SJCRH30 (cell line): ENCODE measurements around the gene CHST11. TPM values are rescaled to one million over a fixed set of nuclear protein-coding genes. Genes with fewer than 3 reads are reported as not detected.

Experiments
- DNase-seq, 2 experiments: peaks; one replicate each; pipeline ENCODE4 v3.0.0-alpha.2; 2015 to 2020
- H3K27ac ChIP-seq: fragments of 250-450 bp; sonication (Bioruptor Pico); 2 replicates; pipeline ENCODE4 v1.5.1; 2020; ENCODE audit warnings: mild to moderate bottlenecking, moderate library complexity
- H3K27me3 ChIP-seq: fragments of 250-450 bp; sonication (Bioruptor Pico); 2 replicates; pipeline ENCODE4 v1.5.1; 2020; ENCODE audit warnings: mild to moderate bottlenecking, moderate library complexity
- H3K36me3 ChIP-seq: fragments of 250-450 bp; sonication (Bioruptor Pico); 2 replicates; pipeline ENCODE4 v1.5.1; 2020; ENCODE audit warnings: mild to moderate bottlenecking, moderate library complexity
- H3K4me1 ChIP-seq: fragments of 250-450 bp; sonication (Bioruptor Pico); 2 replicates; pipeline ENCODE4 v1.5.1; 2020; ENCODE audit warnings: mild to moderate bottlenecking, moderate library complexity
- H3K4me3 ChIP-seq: fragments of 250-450 bp; sonication (Bioruptor Pico); 2 replicates; pipeline ENCODE4 v1.5.1; 2020; ENCODE audit warnings: mild to moderate bottlenecking, moderate library complexity
- H3K9me3 ChIP-seq: fragments of 250-450 bp; sonication (Bioruptor Pico); replicated peaks from 2 replicates; pipeline ENCODE4 v1.5.1; 2020; ENCODE audit warnings: mild to moderate bottlenecking, moderate library complexity
- total RNA-seq: library from RNA; depleted of rRNA; stranded (reverse); fragments of >200 nt; shearing (Covaris generic); gene quantifications from 2 replicates; pipeline ENCODE4 v1.2.3, GENCODE V29; 2014

Gene CHST11
- total RNA-seq, 1 experiment from 2014 or later = 37.0 TPM

DNA sequence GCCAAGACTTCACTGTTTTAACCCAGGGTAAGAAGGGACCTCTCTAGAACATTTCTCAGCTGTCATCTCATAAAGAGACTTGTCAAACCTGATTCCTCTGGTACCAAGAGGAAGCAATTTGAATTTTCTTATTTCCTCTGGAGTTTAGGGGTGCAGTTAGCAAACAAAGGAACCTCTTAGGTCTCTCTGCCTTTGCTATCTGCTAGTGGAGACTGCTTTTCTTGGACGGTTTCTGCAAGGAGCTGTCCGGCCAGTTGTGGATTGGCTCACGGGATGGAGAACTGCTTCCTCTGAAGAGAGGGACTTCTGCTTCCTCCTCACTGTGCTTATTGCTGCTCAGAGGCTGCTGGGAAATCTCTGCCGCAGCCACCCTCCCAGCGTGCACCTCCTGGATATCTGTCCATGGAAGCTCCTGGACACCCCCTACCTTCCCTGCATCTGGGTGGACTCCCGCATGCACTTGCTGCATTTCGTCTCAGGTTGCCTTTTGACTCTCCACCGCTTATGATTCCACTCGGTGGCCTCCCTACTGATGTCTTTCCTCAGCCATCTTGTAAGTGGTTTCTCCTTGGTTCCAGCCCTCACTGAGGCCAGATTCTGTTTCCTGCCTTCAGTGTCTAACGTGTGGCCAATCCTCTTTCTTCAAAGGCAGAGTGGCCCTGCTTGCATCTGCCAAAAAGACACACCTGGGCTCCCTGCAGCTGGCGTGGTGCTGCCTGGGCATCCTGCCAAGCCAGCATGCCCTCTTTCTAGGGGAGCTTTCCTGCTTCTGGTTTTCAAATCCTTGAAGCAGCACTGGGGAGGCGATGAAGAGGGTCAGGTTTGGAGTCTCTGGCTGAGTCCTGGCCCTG is 187.3 kb downstream of the CHST11 start:
- peaks cover 3% of the 10 kb centered on the region; the same call in 1 of the 2 replicates for H3K4me1 ChIP-seq
- no peak overlapping the region for H3K27ac ChIP-seq
- no peaks in the 10 kb centered on the region for H3K9me3 ChIP-seq
- DNase-seq = peak in 1 of 2 experiments; percentile 29
- H3K36me3 ChIP-seq = no peaks in the 10 kb centered on the region
- no peak overlapping the region for H3K4me3 ChIP-seq
- H3K27me3 ChIP-seq = no peaks in the 10 kb centered on the region

DNA sequence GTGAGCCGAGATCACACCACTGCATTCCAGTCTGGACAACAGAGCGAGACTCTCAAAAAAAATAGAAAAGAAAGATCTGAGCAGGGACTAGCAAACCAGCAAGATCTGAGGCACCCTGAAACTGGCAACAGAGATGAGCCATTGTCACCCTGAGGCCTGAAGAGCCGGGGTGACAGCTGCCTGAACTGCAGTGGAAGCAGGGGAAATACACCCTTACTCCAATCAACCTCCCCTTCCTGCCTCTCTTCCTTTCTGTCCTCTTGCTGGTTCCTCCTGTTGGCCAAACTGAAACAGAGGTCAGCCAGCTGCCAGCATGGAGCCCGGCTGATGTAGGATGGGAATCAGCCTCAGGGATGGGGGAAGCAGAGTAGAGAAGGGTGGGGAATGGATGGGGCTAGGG is 192.0 kb downstream of the CHST11 start:
- DNase-seq = peak in 1 of 2 experiments; percentile 21
- Histone ChIP-seq H3K9me3 (no peaks in the 10 kb centered on the region), H3K36me3 (no peaks in the 10 kb centered on the region), H3K4me1 (peaks cover 3% of the 10 kb centered on the region; the same call in 1 of the 2 replicates), H3K27me3 (no peaks in the 10 kb centered on the region), H3K27ac (no peak overlapping the region), H3K4me3 (no peak overlapping the region)

DNA sequence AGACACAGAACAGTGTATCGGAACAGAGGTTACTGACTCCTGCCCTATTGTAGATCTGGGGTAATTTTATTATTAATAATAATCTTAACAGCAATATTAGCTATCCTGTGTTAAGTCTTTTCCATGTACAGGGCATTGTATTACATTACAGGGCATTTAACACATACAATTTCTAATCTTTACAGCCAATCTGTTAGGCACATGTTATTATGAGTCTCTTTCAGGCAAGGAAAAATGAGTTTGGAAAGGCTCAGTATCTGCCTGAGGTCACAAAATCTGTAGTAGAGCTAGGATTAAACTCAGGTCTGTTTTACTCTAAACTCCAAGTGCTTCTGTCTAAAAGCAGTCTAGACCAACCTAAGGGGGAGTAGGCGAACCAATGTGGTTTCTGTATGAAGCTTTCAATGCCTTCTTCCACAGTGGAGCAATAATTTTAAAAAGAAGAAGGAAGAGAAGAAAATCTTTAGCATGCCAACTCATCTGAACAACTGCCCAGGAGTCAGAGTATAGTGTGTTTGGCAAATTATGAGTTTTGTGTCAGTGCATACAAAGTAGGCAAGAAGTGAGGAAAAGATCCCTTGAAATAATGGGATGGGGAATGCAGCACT is 192.6 kb downstream of the CHST11 start:
- H3K27me3 ChIP-seq = no peaks in the 10 kb centered on the region
- no peaks in the 10 kb centered on the region for H3K36me3 ChIP-seq
- H3K4me3 ChIP-seq = no peak overlapping the region
- no peak for DNase-seq
- no peaks in the 10 kb centered on the region for H3K9me3 ChIP-seq
- peaks cover 2% of the 10 kb centered on the region; the same call in 1 of the 2 replicates for H3K4me1 ChIP-seq
- H3K27ac ChIP-seq = no peak overlapping the region

DNA sequence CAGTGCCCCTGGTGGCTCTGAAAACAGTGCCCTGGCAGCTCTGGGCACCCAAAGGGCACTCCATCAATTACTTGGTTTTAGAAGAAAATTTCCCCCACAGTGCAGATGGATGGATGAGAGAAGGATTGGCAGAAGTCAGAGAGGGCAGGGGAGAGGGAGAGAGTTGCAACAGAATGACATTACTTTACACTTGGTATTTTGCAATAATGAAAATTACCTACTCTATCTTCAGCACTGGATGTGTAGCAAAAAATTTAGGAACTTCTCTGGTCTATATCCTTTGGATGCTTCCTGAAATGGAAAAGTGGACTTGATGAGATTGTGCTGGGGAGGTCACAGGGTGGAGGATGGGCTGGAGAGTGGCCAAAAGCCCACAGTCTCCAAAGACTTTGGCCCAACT is 193.2 kb downstream of the CHST11 start:
- H3K36me3 ChIP-seq = no peaks in the 10 kb centered on the region
- DNase-seq = no peak
- H3K9me3 ChIP-seq = no peaks in the 10 kb centered on the region
- H3K4me1 ChIP-seq = no peaks in the 10 kb centered on the region
- H3K27me3 ChIP-seq = no peaks in the 10 kb centered on the region
- H3K4me3 ChIP-seq = no peak overlapping the region
- H3K27ac ChIP-seq = no peak overlapping the region

DNA sequence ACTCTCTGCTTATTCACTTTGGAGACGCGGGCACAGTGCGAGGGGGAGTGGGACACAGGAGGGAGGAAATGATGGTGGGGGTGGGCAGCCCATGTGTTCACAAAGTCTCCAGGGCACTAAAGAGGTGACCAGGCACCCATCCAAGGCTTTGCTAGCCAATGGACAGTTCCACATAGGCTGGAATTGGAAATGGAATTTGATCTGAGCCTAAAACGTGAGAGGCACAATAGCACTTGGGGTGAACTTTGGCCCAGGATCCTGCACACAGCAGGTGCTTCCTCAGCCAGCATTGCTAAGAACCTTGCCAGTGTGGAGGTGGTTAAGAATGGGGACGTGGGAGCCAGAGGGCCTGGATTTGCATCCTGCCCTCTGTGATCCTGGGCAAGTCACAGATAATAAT is 193.8 kb downstream of the CHST11 start:
- DNase-seq = no peak
- H3K4me1 ChIP-seq = no peaks in the 10 kb centered on the region
- no peak overlapping the region for H3K4me3 ChIP-seq

DNA sequence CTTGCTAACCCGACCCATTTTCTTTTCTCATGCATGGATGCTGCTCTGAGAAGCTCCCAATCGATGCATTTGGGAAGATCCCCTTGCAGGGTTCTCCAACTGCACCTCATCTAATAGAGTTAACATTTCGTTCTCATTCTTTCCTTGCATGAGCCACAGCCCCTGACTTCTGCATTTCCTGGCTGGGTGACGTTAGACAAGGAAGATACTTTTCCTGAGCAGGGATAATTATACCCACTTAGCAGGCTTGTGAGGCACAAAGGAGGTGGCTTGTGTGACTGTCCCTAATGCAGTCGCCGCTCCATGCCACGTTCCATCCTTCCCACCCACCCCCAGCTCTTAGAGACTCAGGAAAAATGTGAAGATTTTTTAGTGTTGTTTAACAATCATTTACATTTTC is 195.1 kb downstream of the CHST11 start:
- no peaks in the 10 kb centered on the region for H3K9me3 ChIP-seq
- DNase-seq = no peak
- H3K27me3 ChIP-seq = no peaks in the 10 kb centered on the region
- no peak overlapping the region for H3K4me3 ChIP-seq
- no peaks in the 10 kb centered on the region for H3K4me1 ChIP-seq
- H3K27ac ChIP-seq = no peak overlapping the region
- H3K36me3 ChIP-seq = no peaks in the 10 kb centered on the region

More for the DNA sequence above, 193.8 kb downstream of the CHST11 start:
- Histone ChIP-seq H3K36me3 (no peaks in the 10 kb centered on the region), H3K27ac (no peak overlapping the region), H3K9me3 (no peaks in the 10 kb centered on the region), H3K27me3 (no peaks in the 10 kb centered on the region)

DNA sequence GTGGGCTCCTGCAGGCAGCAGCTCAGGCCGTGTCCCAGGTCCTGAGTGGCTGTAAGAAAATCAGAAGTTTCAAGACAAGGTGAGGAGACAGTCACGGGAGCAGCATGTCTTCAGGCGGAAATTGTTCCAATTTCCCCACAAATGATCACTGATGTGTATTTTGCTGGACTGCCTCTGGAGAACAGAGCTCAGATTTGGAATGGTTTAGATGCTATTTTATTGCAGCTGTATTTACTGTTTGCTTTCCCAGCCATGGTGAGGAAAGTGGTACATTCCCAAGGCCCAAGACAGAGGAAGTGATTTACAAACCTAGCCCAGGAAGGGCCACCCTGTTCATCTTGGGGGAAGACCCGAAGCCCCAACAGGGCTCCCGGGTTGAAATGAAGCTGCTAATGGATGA is 195.6 kb downstream of the CHST11 start:
- Histone ChIP-seq H3K27me3 (no peaks in the 10 kb centered on the region), H3K36me3 (no peaks in the 10 kb centered on the region), H3K4me1 (no peaks in the 10 kb centered on the region), H3K4me3 (no peak overlapping the region), H3K27ac (no peak overlapping the region), H3K9me3 (no peaks in the 10 kb centered on the region)
- DNase-seq = no peak

DNA sequence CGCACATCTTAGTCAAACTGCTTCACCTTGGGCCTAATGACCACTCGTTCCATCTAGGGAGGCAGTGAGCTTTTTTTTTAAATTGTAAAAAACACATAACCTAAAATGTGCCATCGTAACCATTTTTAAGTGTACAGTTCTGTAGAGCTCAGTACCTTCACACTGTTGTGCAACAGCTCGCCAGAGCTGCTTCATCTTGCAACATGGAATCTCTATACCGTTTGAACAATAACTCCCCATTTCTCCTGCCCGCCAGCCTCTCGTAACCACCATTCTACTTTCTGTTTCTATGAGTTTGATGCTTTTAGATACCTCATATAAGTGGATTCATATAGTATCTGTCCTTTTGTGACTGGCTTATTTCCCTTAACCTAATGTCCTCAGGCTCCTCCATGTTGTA is 196.2 kb downstream of the CHST11 start:
- Histone ChIP-seq H3K9me3 (no peaks in the 10 kb centered on the region), H3K27me3 (no peaks in the 10 kb centered on the region), H3K36me3 (no peaks in the 10 kb centered on the region), H3K4me3 (no peak overlapping the region), H3K4me1 (no peaks in the 10 kb centered on the region), H3K27ac (no peak overlapping the region)
- no peak for DNase-seq

DNA sequence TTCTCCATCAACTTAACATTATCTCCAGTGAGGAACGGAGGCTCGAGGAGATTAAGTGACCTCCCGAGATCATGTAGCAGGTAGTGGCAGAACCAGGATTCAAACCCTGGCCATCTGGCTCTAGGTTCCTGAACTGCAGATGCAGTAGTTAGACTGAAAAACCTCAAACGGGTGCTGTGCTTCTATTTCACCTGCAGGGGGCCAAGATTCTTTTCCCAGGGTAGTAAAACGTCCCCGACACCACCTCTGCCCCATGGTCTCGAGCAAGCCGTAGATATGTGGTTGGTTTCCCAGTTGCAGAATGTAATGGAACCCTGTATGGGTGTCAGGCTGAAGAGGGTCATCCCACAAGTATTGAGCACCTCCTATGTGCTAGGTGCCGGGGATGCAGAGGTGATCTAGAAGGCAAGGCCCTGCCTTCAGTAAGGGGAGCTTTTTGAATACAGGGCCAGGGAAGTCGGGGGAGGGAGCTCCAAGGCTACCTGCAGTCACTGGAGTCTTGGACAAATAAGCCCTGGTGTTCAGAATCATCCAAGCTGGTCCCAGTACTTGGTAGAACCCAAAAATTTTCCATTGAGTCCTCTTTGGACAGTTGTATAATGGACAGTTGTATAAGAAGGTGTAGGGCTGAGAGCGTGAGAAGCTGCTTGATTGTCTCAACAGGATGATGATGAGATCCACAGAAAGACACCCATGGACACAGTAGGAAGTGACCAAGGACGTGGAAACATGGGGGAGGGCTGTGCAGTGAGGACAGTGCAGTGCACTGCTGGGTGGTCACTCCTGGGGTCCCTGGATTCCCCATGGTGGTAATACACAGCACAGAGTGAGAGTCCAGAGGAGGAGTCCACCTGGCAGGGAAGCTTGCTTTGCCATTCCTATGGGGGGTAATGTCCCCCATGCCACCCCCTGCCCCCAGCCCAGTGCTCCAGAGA is 197.2 kb downstream of the CHST11 start:
- Histone ChIP-seq H3K4me3 (no peak overlapping the region), H3K9me3 (no peaks in the 10 kb centered on the region), H3K36me3 (no peaks in the 10 kb centered on the region), H3K27ac (no peak overlapping the region), H3K27me3 (no peaks in the 10 kb centered on the region), H3K4me1 (no peaks in the 10 kb centered on the region)
- peak in 1 of 2 experiments; percentile 36 for DNase-seq

DNA sequence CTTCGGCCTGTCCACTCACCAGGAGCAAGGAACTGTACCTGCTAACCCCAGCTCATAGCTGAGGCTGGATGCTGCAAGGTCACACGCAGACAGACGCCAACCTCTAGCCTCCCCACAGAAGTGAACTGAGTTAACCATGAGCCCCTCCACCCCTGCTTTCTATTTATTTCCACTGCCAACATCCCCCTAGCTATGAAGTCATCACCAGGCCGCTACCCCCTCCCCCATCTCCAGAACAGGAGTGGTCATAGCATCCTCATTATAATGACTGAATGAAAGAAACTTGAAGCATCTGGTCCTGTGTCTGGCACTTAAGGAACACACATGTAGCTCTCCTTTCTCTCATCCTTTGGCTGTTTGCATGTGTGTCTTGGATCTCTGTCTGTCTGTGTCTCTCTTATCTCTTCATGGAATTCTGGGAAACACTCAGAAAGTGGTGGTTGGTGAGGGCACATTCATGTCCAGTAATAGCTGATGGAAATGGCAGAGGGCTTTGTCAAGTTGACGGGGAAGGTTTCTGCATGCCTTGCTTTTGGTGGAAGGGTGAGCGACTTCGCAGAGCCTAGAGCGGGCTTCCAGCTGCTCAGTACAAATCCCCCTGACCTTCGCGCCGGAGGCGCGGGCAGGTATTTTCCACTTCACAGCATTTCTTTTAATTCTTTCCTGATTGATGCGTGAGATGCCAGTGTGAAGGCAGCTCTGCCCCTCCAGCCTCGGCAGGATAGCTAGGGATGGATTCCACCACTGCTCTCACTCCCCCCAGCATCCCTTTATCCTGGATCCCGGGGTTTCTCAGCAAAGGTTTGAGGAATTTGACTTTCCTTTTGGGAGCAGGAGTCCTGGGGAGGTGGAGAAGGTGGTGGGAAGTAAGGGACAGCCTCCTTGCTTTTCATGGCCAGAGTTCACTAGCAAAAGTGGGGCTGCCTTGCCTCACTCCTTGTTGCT is 198.2 kb downstream of the CHST11 start:
- Histone ChIP-seq H3K4me3 (no peak overlapping the region), H3K36me3 (no peaks in the 10 kb centered on the region), H3K9me3 (no peaks in the 10 kb centered on the region), H3K4me1 (no peaks in the 10 kb centered on the region), H3K27me3 (no peaks in the 10 kb centered on the region), H3K27ac (no peak overlapping the region)
- no peak for DNase-seq

DNA sequence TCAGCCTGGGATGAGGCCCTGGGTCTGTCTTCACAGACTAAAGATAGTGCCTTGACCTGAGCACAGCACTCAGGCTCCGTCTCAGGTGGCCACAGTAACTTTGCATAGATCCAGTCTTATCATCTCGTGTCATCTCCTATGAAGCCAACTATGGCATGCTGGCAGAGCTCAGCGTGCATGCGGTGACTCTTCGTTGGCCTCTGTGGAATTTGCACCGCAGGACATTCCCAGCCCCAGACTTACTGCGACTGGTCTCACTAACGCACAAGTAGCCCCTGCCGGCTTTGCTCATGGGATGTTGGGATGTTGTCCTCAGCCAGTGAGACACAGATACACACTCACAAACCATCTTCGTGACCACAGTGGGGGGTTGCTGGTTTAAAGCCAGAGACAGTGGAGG is 199.6 kb downstream of the CHST11 start:
- no peaks in the 10 kb centered on the region for H3K4me1 ChIP-seq
- DNase-seq = no peak
- no peaks in the 10 kb centered on the region for H3K27me3 ChIP-seq
- H3K9me3 ChIP-seq = no peaks in the 10 kb centered on the region
- no peak overlapping the region for H3K27ac ChIP-seq
- H3K36me3 ChIP-seq = no peaks in the 10 kb centered on the region
- H3K4me3 ChIP-seq = no peak overlapping the region

DNA sequence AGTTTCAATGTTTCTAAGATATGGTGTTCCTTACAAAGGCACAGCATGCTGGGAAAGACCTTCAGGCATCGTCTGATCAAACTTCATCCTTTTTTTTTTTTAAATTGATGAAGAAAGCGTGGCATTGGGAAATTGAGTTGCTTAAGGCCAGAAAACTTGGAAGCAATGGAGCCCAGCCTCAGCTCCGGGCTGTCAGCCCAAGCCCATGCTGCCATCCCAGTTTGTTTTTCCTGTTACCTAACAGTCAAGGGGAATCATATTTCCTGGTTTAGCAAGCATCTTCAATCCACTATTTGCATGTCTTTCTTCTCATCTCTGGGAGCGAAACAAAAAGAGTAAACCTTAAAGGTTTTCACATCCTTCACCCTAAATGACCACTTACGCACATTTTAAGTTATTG is 200.2 kb downstream of the CHST11 start:
- Histone ChIP-seq H3K27me3 (no peaks in the 10 kb centered on the region), H3K36me3 (no peaks in the 10 kb centered on the region), H3K27ac (no peak overlapping the region), H3K9me3 (no peaks in the 10 kb centered on the region), H3K4me1 (peaks cover 3% of the 10 kb centered on the region; the same call in 1 of the 2 replicates), H3K4me3 (no peak overlapping the region)
- no peak for DNase-seq

DNA sequence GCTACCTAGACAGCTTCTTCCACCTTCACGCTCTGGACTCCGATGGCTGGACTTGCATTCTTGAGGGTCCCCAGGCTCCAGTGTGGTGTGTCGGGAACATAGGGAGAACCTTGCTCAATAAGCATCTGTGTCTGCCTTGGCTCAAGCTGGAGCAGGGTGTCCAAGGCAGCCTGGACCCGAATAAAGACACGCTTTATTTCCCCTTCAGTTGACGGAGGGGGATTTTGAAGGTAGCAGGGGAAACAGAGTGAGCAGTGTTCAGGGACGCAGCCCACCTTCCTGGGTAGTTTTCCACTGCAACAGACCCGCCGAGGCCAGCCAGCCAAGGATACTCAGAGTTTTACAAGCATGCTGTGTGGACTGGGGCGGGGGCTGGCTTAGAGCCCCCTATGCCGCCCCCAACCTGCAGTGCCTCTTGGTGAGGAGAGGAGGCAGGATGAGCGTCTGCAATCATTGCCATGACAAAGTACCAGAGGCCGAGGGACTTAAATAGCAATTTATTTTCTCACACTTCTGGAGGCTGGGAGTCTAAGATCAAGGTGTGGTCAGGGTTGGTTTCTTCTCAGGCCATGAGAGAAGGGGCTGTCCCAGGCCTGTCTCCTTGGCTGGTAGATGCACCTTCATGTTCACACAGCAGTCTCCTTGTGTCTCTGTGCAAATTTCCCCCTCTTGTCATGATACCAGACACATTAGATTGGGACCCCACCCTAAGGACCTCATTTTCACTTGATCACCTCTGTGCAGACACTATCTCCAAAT is 201.2 kb downstream of the CHST11 start:
- no peak overlapping the region for H3K4me3 ChIP-seq
- H3K4me1 ChIP-seq = peaks cover 13% of the 10 kb centered on the region
- no peaks in the 10 kb centered on the region for H3K9me3 ChIP-seq
- no peak overlapping the region for H3K27ac ChIP-seq
- peaks cover under 1% of the 10 kb centered on the region; the same call in 1 of the 2 replicates for H3K36me3 ChIP-seq
- DNase-seq = no peak
- no peaks in the 10 kb centered on the region for H3K27me3 ChIP-seq
